GM23338 (cell line): Measurements from ENCODE around the gene RCCD1. TPM values are rescaled to one million over a fixed set of nuclear protein-coding genes. Genes with fewer than 3 reads are reported as not detected.

Experiments
- ATAC-seq: fragments of 200-7000 bp; cut with Tn5 transposase; 3 replicates; pipeline ENCODE4 v1.9.1; 2020
- DNase-seq: peaks from one replicate; pipeline ENCODE4 v3.0.0-alpha.2; 2015; ENCODE audit warnings: low spot score
- H2AFZ ChIP-seq: fragments of 200-600 bp; sonication (generic); 2 replicates; pipeline ENCODE4 v1.8.0; 2016; ENCODE audit warnings: antibody characterized with exemption, mild to moderate bottlenecking, moderate library complexity
- H3F3A ChIP-seq: fragments of 200-600 bp; sonication (generic); replicated peaks from 2 replicates; pipeline ENCODE4 v1.8.0; 2017; ENCODE audit warnings: antibody characterized with exemption, mixed run types, low read depth
- H3K27ac ChIP-seq: fragments of 200-600 bp; sonication (generic); 2 replicates; pipeline ENCODE4 v1.6.1; 2016; ENCODE audit warnings: low read depth
- H3K27me3 ChIP-seq: fragments of 200-600 bp; sonication (generic); 2 replicates; pipeline ENCODE4 v1.8.0; 2016; ENCODE audit warnings: mild to moderate bottlenecking, mixed run types, moderate library complexity; ENCODE audit not compliant: insufficient read depth
- H3K36me3 ChIP-seq: fragments of 200-600 bp; sonication (generic); 2 replicates; pipeline ENCODE4 v1.8.0; 2016; ENCODE audit warnings: mild to moderate bottlenecking; ENCODE audit not compliant: insufficient read depth
- H3K4me1 ChIP-seq: fragments of 200-600 bp; sonication (generic); 2 replicates; pipeline ENCODE4 v1.8.0; 2016; ENCODE audit warnings: mild to moderate bottlenecking, moderate library complexity; ENCODE audit not compliant: insufficient read depth
- H3K4me2 ChIP-seq: fragments of 200-600 bp; sonication (generic); 2 replicates; pipeline ENCODE4 v1.7.1; 2017; ENCODE audit warnings: mixed run types
- H3K4me3 ChIP-seq: fragments of 200-600 bp; sonication (generic); 2 replicates; pipeline ENCODE4 v1.6.1; 2016; ENCODE audit warnings: mixed run types
- H3K79me2 ChIP-seq: fragments of 200-600 bp; sonication (generic); replicated peaks from 2 replicates; pipeline ENCODE4 v1.8.0; 2017; ENCODE audit warnings: mild to moderate bottlenecking; ENCODE audit not compliant: insufficient read depth
- H3K9me2 ChIP-seq: fragments of 200-600 bp; sonication (generic); 2 replicates; pipeline ENCODE4 v1.8.0; 2017; ENCODE audit not compliant: insufficient read depth
- H4K20me1 ChIP-seq: fragments of 200-600 bp; sonication (generic); replicated peaks from 2 replicates; pipeline ENCODE4 v1.8.0; 2017; ENCODE audit warnings: mild to moderate bottlenecking; ENCODE audit not compliant: insufficient read depth
- H3K27ac Mint-ChIP-seq: 2 replicates; pipeline ENCODE4 v1.8.0; 2020; ENCODE audit warnings: inconsistent platforms, mild to moderate bottlenecking, moderate library complexity, mixed read lengths
- H3K27me3 Mint-ChIP-seq: 3 replicates; pipeline ENCODE4 v1.8.0; 2022; ENCODE audit warnings: low read depth, mild to moderate bottlenecking, moderate library complexity, mixed read lengths, inconsistent platforms; ENCODE audit not compliant: insufficient read depth, poor library complexity
- H3K36me3 Mint-ChIP-seq: 3 replicates; pipeline ENCODE4 v1.8.0; 2021; ENCODE audit warnings: low read depth, mild to moderate bottlenecking, inconsistent platforms, moderate library complexity, mixed read lengths
- H3K4me1 Mint-ChIP-seq: 3 replicates; pipeline ENCODE4 v1.8.0; 2020; ENCODE audit warnings: mild to moderate bottlenecking, inconsistent platforms, mixed read lengths
- H3K4me3 Mint-ChIP-seq: 3 replicates; pipeline ENCODE4 v1.8.0; 2021; ENCODE audit warnings: moderate library complexity, mild to moderate bottlenecking, inconsistent platforms, mixed read lengths
- H3K9me3 Mint-ChIP-seq: 3 replicates; pipeline ENCODE4 v1.8.0; 2020; ENCODE audit warnings: moderate library complexity, mild to moderate bottlenecking, inconsistent platforms, mixed read lengths
- EZH2 ChIP-seq: fragments of 200-600 bp; sonication (generic); IDR thresholded peaks from one replicate; pipeline ENCODE4 v1.8.0; 2017; ENCODE audit warnings: antibody characterized with exemption, mild to moderate bottlenecking, low read depth; ENCODE audit not compliant: unreplicated experiment
- EZH2phosphoT487 ChIP-seq: fragments of 200-600 bp; sonication (generic); IDR thresholded peaks from one replicate; pipeline ENCODE4 v1.8.1; 2018; ENCODE audit warnings: antibody characterized with exemption; ENCODE audit not compliant: unreplicated experiment
- JUNB ChIP-seq: IDR thresholded peaks from one replicate; pipeline ENCODE4 v1.6.1; 2016; ENCODE audit warnings: antibody characterized with exemption; ENCODE audit not compliant: unreplicated experiment
- POLR2AphosphoS5 ChIP-seq: IDR thresholded peaks from 2 replicates; pipeline ENCODE4 v1.6.1; 2016; ENCODE audit warnings: antibody characterized with exemption, low read depth
- ZNF331 ChIP-seq: fragments of 250-450 bp; sonication (Bioruptor Pico); IDR thresholded peaks from 2 replicates; pipeline ENCODE4 v1.5.0; 2020; ENCODE audit warnings: low read depth, mild to moderate bottlenecking, moderate library complexity
- ZNF462 ChIP-seq: fragments of 250-450 bp; sonication (Bioruptor Pico); IDR thresholded peaks from 2 replicates; pipeline ENCODE4 v1.5.0; 2020; ENCODE audit warnings: mild to moderate bottlenecking, moderate library complexity
- polyA plus RNA-seq: library from polyadenylated mRNA; unstranded; fragments of >200 nt; fragmentation: Nextera tagmentation; extraction: Ambion mirVana; gene quantifications from 2 replicates; pipeline ENCODE4 v1.2.1, GENCODE V29; 2016
- total RNA-seq: library from RNA; depleted of rRNA; stranded (reverse); fragments of >200 nt; shearing (Covaris generic); gene quantifications from 2 replicates; pipeline ENCODE4 v1.2.3, GENCODE V29; 2014
- TF ChIP-seq, protein P1 (sequence below): IDR thresholded peaks from one replicate; pipeline ENCODE4 v1.6.1; 2018; ENCODE audit warnings: antibody characterized with exemption; ENCODE audit not compliant: unreplicated experiment
- TF ChIP-seq, protein P2 (sequence below): IDR thresholded peaks from 2 replicates; pipeline ENCODE4 v1.6.1; 2016; ENCODE audit warnings: antibody characterized with exemption

The RCCD1 gene
- total and polyA plus RNA-seq, 2 experiments from 2014 or later: 10.8 to 17.1 TPM

GRCh38 chr15:90915808-90916440 lies 38.8 kb upstream of the RCCD1 start (continued):
- TF ChIP-seq, protein P1, sequence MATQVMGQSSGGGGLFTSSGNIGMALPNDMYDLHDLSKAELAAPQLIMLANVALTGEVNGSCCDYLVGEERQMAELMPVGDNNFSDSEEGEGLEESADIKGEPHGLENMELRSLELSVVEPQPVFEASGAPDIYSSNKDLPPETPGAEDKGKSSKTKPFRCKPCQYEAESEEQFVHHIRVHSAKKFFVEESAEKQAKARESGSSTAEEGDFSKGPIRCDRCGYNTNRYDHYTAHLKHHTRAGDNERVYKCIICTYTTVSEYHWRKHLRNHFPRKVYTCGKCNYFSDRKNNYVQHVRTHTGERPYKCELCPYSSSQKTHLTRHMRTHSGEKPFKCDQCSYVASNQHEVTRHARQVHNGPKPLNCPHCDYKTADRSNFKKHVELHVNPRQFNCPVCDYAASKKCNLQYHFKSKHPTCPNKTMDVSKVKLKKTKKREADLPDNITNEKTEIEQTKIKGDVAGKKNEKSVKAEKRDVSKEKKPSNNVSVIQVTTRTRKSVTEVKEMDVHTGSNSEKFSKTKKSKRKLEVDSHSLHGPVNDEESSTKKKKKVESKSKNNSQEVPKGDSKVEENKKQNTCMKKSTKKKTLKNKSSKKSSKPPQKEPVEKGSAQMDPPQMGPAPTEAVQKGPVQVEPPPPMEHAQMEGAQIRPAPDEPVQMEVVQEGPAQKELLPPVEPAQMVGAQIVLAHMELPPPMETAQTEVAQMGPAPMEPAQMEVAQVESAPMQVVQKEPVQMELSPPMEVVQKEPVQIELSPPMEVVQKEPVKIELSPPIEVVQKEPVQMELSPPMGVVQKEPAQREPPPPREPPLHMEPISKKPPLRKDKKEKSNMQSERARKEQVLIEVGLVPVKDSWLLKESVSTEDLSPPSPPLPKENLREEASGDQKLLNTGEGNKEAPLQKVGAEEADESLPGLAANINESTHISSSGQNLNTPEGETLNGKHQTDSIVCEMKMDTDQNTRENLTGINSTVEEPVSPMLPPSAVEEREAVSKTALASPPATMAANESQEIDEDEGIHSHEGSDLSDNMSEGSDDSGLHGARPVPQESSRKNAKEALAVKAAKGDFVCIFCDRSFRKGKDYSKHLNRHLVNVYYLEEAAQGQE: no peak
- TF ChIP-seq JUNB: no peak
- TF ChIP-seq, protein P2, sequence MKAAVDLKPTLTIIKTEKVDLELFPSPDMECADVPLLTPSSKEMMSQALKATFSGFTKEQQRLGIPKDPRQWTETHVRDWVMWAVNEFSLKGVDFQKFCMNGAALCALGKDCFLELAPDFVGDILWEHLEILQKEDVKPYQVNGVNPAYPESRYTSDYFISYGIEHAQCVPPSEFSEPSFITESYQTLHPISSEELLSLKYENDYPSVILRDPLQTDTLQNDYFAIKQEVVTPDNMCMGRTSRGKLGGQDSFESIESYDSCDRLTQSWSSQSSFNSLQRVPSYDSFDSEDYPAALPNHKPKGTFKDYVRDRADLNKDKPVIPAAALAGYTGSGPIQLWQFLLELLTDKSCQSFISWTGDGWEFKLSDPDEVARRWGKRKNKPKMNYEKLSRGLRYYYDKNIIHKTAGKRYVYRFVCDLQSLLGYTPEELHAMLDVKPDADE: no peak

DNA sequence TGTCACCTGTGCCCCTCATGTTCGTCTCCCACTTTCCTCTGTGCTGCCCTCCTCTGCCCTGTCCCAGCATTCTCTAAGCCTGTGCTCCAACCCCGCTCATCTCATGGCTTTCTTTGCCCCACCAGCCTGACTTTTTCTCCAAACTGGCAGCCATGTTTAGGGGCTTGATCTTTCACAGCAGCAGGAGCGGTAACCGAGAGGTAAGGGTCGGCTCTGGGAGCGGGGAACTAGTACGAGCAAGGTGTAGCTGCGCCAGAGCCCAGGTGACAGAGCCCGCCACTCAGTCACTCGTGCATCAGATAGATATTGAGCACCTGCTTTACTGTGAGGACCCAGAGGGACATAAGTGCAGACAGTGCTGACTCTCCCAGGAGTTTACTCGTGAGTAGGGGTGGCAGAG lies 38.2 kb upstream of the RCCD1 start:
- Histone ChIP-seq H3K79me2 (no peaks in the 10 kb centered on the region), H3K4me3 (no peak overlapping the region), H3K27me3 (no peaks in the 10 kb centered on the region), H2AFZ (no peak overlapping the region), H3K9me2 (no peaks in the 10 kb centered on the region), H3K36me3 (no peaks in the 10 kb centered on the region), H4K20me1 (no peaks in the 10 kb centered on the region), H3F3A (no peaks in the 10 kb centered on the region), H3K27ac (no peak overlapping the region), H3K4me2 (no peak overlapping the region), H3K4me1 (no peaks in the 10 kb centered on the region)
- Mint-ChIP-seq H3K27me3 (peaks cover 10% of the 10 kb centered on the region), H3K27ac (peak overlapping the region; percentile 43; the same call in 1 of the 2 replicates), H3K36me3 (peaks cover 12% of the 10 kb centered on the region), H3K4me1 (peaks cover 6% of the 10 kb centered on the region), H3K4me3 (no peak overlapping the region), H3K9me3 (no peaks in the 10 kb centered on the region)
- no peak for ATAC-seq
- no peak for DNase-seq
- TF ChIP-seq JUNB (no peak), POLR2AphosphoS5 (no peak), ZNF331 (CRISPR knock-in tag) (no peak), EZH2phosphoT487 (no peak), ZNF462 (CRISPR knock-in tag) (no peak), EZH2 (no peak)
- TF ChIP-seq, protein P2: no peak
- TF ChIP-seq, protein P1: no peak
